GM18858 (cell line): ENCODE results near the gene BAZ2B.
"Not testable (repeated sequence)": the region's sequence is repeated elsewhere in the genome, so short reads cannot be mapped to it uniquely, and the experiment has no call there.

Source experiments
- ATAC-seq: cut with Tn5 transposase; IDR thresholded peaks from one replicate; pipeline ENCODE4 v1.9.1; 2021; ENCODE audit not compliant: unreplicated experiment

BAZ2B gene

GRCh38 chr2:159616286-159616701 is at the start of gene BAZ2B:
BAZ2B (minus strand) TSS chr2:159616548; CDS start chr2:159478719, 137,829 bp downstream.
- no peak for ATAC-seq

- no peak for ATAC-seq
These were observed 44.9 kb upstream of the BAZ2B start for GRCh38 chr2:159661286-159661685.

- ATAC-seq = no peak
These were observed 42.8 kb upstream of the BAZ2B start for GRCh38 chr2:159658881-159659873.

GRCh38 chr2:159653962-159654361 is 37.6 kb upstream of the BAZ2B start:
- ATAC-seq = no peak

GRCh38 chr2:159651884-159652283 is 35.5 kb upstream of the BAZ2B start:
- ATAC-seq = no peak

- ATAC-seq = no peak
These were observed 34.2 kb upstream of the BAZ2B start for GRCh38 chr2:159650574-159650973.

GRCh38 chr2:159648643-159649042 is 32.3 kb upstream of the BAZ2B start:
- no peak for ATAC-seq

- no peak for ATAC-seq
These were observed 31.3 kb upstream of the BAZ2B start for GRCh38 chr2:159647667-159648066.

- no peak for ATAC-seq
These were observed 23.8 kb upstream of the BAZ2B start for GRCh38 chr2:159640176-159640575.

GRCh38 chr2:159639712-159640111 is 23.4 kb upstream of the BAZ2B start:
- no peak for ATAC-seq

- no peak for ATAC-seq
These were observed 22.7 kb upstream of the BAZ2B start for GRCh38 chr2:159639071-159639470.

- no peak for ATAC-seq
These were observed 21.7 kb upstream of the BAZ2B start for GRCh38 chr2:159637988-159638501.

- ATAC-seq = no peak
These were observed 20.9 kb upstream of the BAZ2B start for GRCh38 chr2:159637240-159637639.

- no peak for ATAC-seq
These were observed 18.9 kb upstream of the BAZ2B start for GRCh38 chr2:159635006-159635789.

- ATAC-seq = no peak
These were observed 16.9 kb upstream of the BAZ2B start for GRCh38 chr2:159633219-159633618.

- ATAC-seq = not testable (repeated sequence)
These were observed 9.3 kb upstream of the BAZ2B start for GRCh38 chr2:159625628-159626027.

GRCh38 chr2:159623436-159623835 is 7.1 kb upstream of the BAZ2B start:
- ATAC-seq = no peak

GRCh38 chr2:159622966-159623365 is 6.6 kb upstream of the BAZ2B start:
- ATAC-seq = no peak

- no peak for ATAC-seq
These were observed 4.4 kb upstream of the BAZ2B start for GRCh38 chr2:159620796-159621195.

- ATAC-seq = no peak
These were observed 1.3 kb upstream of the BAZ2B start for GRCh38 chr2:159617646-159618045.

- no peak for ATAC-seq
These were observed 752 bp upstream of the BAZ2B start for GRCh38 chr2:159617100-159617499.
